G401 (cell line): Measurements from ENCODE around the gene ALDH2. TPM values are rescaled to one million over a fixed set of nuclear protein-coding genes. Genes with fewer than 3 reads are reported as not detected.
A peak's percentile ranks its signal among the peaks of the same experiment; 100 is the strongest.
"Not testable (repeated sequence)": the region's sequence is repeated elsewhere in the genome, so short reads cannot be mapped to it uniquely, and the experiment has no call there.

Experiments used
- DNase-seq: peaks from one replicate; pipeline ENCODE4 v3.0.0-alpha.2; 2015; ENCODE audit warnings: low spot score
- in situ Hi-C: cut with HindIII; loops from 2 replicates; pipeline ENCODE4 v1.10.0; 2016; ENCODE audit warnings: low sequenced_read_pairs, mixed read lengths
- total RNA-seq: library from RNA; depleted of rRNA; stranded (reverse); fragments of >200 nt; shearing (Covaris generic); gene quantifications from 2 replicates; pipeline ENCODE4 v1.2.3, GENCODE V29; 2014

The ALDH2 gene
- total RNA-seq, 1 experiment from 2014 or later = 73.9 TPM

DNA sequence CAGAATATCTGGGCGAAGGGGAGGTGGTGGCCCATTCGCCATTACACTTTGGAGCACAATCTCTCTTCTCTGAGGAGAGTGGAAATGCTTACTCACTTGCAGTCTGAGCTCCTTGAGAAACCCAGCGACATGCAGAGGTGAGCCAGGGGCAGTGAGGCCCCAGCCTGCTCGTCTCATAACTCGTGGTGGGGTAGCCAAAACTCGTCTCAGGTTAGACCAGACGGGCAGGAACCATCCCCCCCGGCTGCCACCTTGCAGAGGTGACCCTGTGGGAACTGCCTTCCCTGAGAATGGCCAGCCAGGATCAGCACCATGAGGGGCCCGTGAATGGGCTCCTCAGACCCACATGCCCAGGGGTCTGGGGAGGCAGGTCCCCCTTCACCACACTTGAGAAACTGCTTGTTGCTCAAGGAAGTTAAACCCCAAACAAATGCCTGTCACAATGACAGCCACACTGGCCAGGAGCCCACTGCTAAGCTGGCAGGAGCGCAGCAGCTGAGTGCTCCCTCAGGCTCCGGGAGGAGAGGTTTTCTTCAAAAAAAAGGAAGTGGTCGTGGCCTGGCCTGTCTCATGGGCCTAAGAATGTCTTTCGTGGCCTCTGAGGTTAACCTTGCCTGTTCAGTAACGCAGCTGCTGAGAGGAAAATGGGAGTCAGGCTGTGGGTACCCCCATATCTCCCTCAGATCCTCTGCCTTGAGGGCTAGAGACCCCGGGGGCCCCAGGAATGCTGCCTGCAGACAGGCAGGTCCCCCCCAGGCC is 9.2 kb upstream of the ALDH2 start:
- peak; percentile 58 for DNase-seq
- in situ Hi-C loops = no loop called here

DNA sequence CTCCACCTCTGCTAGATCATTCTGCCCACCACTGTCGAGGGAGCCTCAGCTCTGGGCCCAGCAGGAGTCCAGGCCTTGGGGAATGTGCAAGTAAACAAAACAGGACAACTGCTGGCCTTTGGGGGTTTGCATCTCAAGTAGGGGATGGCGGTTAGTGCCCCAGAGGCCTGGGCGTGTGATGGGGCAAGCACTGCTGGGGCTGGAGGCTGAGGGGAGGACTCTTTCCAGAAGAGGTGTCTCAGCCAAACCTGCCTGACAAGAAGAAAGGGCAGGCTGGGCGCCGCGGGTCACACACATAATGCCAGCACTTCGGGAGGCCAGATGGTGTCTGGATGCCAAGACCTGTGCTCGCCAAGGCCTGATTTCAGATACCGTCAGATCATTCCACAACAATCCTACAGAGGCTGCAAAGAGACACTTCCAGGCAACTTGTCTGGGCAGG is 8.6 kb upstream of the ALDH2 start:
- DNase-seq = peak; percentile 88
- in situ Hi-C loops = no loop called here

DNA sequence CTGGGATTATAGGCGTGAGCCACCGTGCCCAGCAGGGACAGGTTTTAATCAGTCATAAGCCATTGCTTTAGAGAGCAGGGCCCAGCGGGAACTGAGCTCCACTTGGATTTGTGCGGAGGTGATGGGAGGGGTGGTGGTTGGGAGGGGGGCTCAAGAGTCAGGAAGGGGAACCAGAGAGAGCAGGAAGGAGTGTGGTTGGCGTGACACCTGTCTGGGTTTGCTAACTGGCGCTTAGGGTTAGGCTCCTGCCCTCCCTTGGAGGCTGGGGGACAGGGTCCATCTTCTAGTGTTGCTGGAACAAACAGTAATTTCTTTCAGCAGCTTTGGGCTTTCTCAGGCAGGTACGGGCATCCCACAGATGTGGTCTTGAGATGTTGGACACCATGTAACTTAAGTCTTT is 7.5 kb upstream of the ALDH2 start:
- in situ Hi-C loops = no loop called here
- DNase-seq = no peak

DNA sequence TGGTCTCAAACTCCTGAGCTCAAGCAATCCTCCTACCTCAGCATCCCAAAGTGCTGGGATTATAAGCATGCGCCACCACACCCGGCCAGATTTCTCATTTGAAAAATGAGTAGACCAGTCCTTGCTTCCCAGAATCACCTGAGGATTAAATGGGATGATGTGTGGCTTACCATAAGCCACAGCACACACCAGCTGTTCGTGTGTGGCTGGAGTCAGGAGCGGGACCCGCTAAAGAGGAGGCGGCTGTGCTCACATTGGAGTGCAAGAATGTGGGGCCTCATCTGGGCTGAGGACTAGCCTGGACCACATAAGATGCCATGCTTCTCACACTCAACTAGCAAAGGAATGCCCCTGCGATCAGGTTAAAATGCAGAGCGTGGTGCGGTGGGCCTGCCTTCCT is 6.7 kb upstream of the ALDH2 start:
- in situ Hi-C loops = no loop called here
- no peak for DNase-seq

- DNase-seq = no peak
- in situ Hi-C loops = no loop called here
Measured at GRCh38 chr12:111761099-111761498, 5.6 kb upstream of the ALDH2 start.

DNA sequence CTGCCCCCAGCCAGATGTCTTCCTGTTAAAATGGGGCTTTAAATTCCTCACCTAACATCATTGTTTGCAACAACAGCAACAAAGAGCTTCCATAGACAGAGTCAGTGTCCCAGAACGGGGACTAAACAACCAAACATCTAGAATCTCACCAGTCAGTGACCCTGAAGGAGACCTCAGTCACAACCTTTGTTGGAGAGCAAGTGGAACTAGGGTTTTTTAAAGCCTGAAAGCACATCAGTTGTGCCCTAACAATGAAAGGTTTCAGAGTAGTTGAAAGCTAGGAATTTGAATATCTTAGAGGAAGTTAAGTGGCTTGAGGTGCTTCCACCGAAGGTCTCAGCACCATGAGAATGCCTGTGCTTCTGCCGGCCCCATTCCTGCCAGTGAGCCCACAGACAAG is 5.0 kb upstream of the ALDH2 start:
- in situ Hi-C loops = no loop called here
- DNase-seq = no peak

DNA sequence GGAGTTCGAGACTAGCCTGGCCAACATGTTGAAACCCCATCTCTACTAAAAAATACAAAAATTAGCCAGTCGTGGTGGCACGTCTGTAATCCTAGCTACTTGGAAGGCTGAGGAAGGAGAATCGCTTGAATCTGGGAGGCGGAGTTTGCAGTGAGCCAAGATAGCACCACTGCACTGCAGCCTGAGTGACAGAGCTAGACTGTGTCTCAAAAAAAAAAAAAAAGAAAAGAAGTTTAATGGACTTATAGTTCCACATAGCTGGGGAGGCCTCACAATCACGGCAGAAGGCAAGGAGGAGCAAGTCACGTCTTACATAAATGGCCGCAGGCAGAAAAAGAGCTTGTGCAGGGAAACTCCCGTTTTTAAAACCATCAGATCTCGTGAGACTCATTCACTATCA is 3.2 kb upstream of the ALDH2 start:
- DNase-seq, in situ Hi-C loops: not testable (repeated sequence)

DNA sequence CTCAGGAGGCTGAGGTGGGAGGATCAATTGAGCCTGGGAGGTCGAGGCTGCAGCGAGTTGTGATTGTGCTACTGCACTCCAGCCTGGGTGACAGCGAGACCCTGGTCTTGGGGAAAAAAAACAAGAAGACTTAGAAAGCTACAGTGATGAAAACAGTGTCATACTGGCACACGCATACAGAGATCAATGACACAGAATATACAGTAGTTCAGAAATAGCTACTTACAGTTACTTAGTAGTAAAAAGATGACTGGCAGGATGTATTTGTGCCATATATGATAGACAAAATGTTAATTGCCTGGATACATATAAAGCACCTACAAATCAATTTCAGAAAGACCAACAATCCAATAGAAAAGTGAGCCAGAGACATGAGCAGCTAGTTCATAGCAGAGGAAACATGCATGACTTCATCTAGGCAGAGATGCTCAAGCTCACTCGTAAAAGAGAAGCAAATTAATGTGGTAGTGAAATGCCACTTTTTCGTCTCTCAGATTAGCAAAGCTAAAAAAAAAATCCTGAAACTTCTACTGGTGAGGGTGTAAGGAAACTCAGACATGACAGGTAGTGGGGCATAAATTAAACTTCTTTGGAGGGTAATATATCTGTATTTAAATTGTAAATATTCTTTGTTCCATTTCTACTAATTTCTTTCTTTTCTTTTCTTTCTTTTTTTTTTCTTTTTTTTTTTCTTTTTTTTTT is 2.5 kb upstream of the ALDH2 start:
- in situ Hi-C loops = no loop called here
- no peak for DNase-seq

- in situ Hi-C loops = no loop called here
- peak; percentile 32 for DNase-seq
Measured at GRCh38 chr12:111767362-111768158, 827 bp downstream of the ALDH2 start.

GRCh38 chr12:111768159-111768895 is 1.6 kb downstream of the ALDH2 start:
- no peak for DNase-seq
- in situ Hi-C loops = no loop called here

- DNase-seq = no peak
- in situ Hi-C loops = no loop called here
Measured at GRCh38 chr12:111769599-111769998, 2.9 kb downstream of the ALDH2 start.

DNA sequence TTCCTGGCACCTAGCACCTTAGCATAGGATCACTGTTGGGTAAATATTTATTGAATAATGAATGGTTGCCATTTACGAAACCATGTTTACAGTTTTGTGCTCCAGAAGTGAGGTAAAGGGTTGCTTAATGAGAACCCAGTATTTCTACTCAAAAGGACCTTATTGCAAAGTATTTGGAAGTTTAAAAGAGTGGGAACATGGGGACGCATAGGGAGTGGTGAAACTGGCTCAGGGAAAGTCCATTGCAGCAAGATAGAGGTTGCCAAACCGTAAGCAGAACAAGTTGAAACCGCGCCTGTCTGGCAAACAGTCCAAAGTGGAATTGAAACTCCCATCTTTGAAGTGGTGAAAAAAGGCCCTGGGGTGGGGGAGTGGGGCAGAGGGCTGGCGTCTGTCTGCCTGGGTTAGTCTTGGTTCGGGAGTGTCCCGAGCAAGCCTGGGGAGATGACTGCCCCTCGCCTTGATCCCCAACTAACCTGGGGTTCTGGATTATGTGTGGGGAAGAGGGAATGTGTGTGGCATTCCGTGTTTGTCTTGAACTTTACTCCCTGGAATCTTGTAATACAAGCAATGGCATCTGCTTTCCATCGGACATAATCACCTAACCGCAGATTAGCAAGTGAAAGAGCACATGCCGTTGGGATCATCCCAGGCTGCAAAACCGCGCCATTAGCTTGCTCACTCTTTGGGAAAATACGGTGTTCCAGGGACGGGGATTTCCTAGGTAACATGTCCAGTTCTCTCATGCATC is 7.2 kb downstream of the ALDH2 start:
- in situ Hi-C loops = no loop called here
- no peak for DNase-seq

DNA sequence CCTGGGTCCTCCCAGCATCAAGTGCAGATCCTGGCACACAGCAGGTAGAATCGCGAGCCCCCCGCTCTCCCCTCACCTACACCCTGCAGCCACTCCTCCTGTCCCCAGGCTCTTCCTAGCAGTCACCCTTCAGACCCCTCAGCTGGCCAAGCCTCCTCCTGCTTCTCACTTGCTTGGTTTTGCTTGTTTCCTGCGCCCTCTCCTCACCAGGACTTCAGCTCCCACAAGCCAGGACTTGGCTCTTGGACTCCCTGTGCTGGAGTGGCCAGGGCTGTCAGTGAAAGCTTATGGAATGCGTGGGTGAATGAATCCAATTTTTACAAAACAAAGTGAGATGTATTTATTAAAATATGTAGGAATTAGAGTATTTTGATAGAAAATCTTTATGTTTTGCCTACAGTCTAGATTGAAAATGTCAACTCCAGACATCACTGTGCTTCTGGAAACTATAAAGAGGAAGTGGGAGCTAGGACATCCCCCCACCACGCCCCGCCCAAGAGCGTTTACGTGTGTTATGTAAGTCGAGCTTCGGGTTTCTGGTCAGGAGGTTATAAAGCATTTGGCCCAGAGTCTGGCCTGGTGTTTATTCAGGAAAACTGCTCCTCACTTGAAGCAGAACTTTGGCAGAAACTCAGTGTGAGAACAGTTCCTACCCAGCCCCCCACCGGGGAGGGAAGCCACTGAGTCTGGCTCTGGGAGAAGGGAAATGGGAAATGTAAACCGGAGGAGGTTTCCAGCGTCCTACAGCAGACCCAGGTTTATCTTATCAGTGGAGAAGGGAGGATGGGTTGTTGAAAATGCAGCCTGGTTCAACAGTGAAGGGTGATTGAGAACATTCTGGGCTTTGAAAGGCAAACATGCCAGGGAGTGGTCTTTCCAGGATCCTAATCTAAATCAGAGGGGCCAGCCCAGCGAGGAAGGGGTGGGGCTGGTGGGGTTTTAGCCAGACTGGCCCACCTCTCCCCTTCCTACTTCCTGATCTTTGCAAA is 8.8 kb downstream of the ALDH2 start:
- DNase-seq = peak; percentile 29
- in situ Hi-C loops = no loop called here

DNA sequence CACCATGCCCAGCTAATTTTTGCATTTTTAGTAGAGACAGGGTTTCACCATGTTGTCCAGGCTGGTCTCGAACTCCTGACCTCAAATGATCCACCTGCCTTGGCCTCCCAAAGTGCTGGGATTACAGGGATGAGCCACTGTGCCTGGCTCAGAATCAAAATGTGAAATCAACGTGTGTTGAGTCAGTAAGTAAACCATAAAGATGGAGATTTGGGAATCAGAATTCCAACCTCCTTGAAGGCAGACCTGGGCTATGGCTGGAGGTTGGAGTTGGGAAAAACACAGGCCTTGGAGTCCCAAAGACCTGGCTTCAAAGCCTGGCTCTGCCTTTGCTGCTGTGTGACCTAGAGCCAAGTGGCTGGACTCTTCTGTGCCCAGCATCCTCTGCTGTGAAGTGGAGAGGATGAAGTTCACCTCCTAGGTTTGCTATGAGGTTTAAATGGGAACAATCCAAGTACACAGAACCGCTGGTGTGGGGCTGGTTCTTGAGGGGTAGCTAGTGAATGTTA is 10.2 kb downstream of the ALDH2 start:
- in situ Hi-C loops = no loop called here
- DNase-seq = no peak

DNA sequence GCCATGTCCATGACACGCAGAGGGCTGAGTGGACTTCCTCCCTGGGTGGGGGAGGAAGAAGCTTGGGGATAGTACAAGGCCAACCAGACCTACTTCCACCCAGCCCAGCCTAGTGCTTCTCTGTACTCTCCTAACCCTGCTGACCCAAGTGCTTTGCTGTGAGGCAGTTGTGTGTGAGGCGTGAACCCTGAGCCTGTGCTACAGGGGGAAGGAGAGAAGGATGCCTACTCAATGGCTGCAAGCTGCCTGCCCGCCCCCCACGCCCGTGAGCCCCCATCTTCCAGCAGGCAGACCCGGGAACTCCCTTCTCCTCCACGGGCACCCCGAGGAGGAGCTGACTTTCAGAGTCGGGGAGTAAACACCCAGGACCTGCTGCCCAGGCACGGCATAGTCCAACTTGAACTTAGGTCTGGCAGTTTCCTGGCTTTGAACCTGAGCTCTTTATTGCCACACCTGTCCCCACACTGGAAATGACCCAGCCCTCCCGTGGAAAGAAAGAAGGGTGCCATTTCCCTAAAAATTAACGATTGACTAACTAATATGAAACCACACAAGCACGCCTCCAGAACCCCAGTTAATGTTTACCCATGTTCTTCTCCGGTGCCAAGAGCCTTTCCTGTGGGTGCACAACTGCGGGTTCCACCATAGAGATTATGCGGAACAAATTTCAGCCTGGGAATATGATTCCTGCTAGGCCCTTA is 10.8 kb downstream of the ALDH2 start:
- in situ Hi-C loops = no loop called here
- no peak for DNase-seq

- in situ Hi-C loops = no loop called here
- DNase-seq = no peak
Measured at GRCh38 chr12:111780166-111780565, 13.4 kb downstream of the ALDH2 start.

DNA sequence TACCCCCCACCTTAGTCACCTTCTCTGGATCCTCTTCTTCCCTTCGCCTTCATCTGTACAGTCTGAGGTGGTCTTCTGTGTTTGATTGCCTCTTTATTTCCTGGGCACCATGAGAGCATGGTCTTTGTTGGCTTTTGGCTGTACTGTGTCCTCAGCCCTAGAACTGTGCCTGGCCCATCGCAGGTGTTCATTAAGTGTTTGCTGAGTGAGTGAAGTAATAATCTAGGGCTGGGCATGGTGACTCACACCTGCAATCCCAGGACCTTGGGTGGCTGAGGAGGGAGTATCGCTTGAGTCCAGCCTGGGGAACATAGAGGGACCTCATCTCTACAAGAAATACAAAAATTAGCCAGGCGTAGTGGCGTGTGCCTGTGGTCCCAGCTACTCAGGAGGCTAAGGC is 13.9 kb downstream of the ALDH2 start:
- in situ Hi-C loops = no loop called here

More for the DNA sequence above, 13.9 kb downstream of the ALDH2 start:
- DNase-seq = no peak
